Mesodermal cell (in vitro differentiated cells): Measurements from ENCODE around the gene MMRN1.

ENCODE experiments used
- H3K27ac ChIP-seq: 2 replicates; pipeline ENCODE4 v1.7.0; 2013; ENCODE audit warnings: mild to moderate bottlenecking, low read depth, low read length, moderate library complexity; ENCODE audit not compliant: severe bottlenecking
- H3K36me3 ChIP-seq: 2 replicates; pipeline ENCODE4 v1.7.1; 2013; ENCODE audit warnings: mild to moderate bottlenecking, low read length, moderate library complexity; ENCODE audit not compliant: control insufficient read depth, insufficient read depth
- H3K4me1 ChIP-seq: one replicate; pipeline ENCODE4 v1.7.1; 2013; ENCODE audit warnings: mild to moderate bottlenecking, low read length; ENCODE audit not compliant: insufficient read depth, control insufficient read depth, poor library complexity, severe bottlenecking
- H3K4me3 ChIP-seq: 2 replicates; pipeline ENCODE4 v1.7.0; 2013; ENCODE audit warnings: low read length, control low read depth, mild to moderate bottlenecking; ENCODE audit not compliant: insufficient read depth, poor library complexity, severe bottlenecking; ENCODE audit errors: extremely low read depth
- H3K9me3 ChIP-seq: 2 replicates; pipeline ENCODE4 v1.7.1; 2013; ENCODE audit warnings: mild to moderate bottlenecking, low read length, moderate library complexity; ENCODE audit not compliant: control insufficient read depth
- WGBS, 2 experiments: methylation state at CpG; one replicate each; pipeline ENCODE4 v1.1.5; 2013; ENCODE audit warnings: missing lambda C conversion rate in 2 of 2; ENCODE audit not compliant: insufficient coverage in 2 of 2; 5-methylcytosine and 5-hydroxymethylcytosine counted together

The MMRN1 gene

DNA sequence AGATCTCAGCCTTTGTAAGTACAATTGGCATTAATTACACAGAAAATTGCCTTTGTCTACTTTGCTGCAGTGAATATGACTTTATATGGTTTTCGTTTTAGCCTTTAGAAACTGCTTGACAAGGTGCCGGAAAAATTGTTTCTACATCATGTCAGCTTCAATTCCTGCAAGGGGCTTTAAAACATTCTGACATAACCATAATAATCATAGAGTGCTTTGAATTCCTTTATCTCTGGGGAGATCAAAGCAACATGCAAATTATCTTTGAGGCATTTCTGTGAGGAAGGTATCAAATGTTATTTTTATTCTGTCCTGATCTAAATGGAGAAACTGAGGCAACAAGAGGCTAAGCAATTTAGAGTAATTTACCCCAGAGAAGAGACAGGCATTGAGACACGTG is 57.8 kb downstream of the MMRN1 start:
- H3K27ac ChIP-seq: no peak overlapping the region
- no peaks in the 10 kb centered on the region for H3K36me3 ChIP-seq
- 83 to 100% methylated on average over 1 of the region's 3 CpGs for WGBS, 2 experiments
- no peaks in the 10 kb centered on the region for H3K4me1 ChIP-seq
- H3K4me3 ChIP-seq: no peak overlapping the region
- no peaks in the 10 kb centered on the region for H3K9me3 ChIP-seq

DNA sequence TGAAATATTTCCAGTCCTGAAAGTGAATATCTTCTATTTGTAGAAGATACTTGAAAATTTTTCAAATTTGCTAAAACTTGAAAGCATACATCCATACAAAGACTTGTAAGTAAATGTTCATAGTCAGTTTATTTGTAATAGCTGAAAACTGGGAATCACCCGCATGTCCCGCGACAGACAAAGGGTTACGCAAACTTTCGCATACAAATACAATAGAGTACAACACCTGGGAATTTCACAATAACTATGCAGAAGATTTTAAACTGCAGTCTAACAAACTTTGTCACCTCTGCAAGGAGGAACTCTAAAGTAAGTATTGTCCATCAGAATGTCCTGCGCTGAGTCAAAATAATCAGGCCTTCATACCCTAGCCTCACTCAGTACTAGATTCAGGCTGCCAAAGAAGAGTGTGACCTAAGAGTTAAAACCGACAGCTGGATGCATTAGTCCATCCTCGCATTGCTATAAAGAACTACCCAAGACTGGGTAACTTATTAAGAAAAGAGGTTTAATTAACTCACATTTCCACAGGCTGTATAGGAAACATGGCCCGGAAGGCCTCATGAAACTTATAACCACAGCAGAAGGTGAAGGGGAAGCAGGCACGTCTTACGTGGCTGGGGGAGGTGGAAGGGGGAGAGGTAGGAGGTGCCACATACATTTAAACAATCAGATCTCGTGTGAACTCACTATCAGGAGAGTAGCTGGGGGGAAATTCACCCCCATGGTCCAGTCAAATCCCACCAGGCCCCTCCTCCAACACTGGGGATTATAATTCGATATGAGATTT is 60.4 kb downstream of the MMRN1 start:
- Histone ChIP-seq H3K27ac (no peak overlapping the region), H3K4me1 (no peaks in the 10 kb centered on the region), H3K36me3 (no peaks in the 10 kb centered on the region), H3K9me3 (no peaks in the 10 kb centered on the region), H3K4me3 (no peak overlapping the region)
- whole genome bisulfite sequencing, 2 experiments: 88 to 97% methylated on average over 1 to 5 of the region's 13 CpGs

DNA sequence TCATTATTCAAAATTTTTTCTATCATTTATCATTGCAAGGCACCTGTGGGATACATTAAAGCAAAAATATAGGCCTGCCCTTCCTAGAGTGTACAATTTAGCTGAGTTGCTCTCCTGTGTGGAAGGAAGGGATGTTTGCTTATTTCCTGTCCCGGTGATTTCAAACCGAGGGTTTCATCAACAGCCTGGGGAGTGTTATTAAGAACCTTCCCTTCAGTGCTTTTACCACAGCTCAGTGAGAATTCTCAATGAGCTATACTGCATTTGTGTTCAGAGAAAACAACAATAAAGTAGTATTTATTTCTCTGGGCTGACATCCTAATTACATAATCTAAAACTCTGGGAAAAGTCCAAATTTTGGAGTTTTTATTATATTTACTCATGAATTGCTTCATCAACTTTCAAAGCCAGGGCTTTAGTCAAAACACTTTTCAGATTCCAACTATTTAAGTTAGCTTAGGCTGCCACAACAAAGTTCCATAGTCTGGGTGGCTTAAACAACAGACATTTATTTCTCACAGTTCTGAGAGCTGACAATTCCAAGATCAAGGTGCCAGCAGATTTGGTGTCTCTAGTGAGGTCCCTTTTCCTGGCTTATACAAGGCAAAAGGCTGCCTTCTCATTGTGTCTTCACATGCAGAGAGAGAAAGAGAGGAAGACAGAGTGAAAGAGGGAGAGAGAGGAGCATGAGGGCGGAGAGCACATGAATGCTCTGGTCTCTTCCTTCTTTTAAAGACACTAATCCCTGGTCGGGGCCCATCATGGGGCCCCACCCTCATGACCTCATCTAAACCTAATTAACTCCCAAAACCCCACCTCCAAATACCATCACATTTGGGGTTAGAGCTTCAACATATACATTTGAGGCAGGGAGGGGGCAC is 62.6 kb downstream of the MMRN1 start:
- Histone ChIP-seq H3K4me3 (no peak overlapping the region), H3K4me1 (no peaks in the 10 kb centered on the region), H3K27ac (no peak overlapping the region), H3K36me3 (no peaks in the 10 kb centered on the region), H3K9me3 (no peaks in the 10 kb centered on the region)
- WGBS, 2 experiments: no CpG with 5 or more reads among the region's 4 CpGs

DNA sequence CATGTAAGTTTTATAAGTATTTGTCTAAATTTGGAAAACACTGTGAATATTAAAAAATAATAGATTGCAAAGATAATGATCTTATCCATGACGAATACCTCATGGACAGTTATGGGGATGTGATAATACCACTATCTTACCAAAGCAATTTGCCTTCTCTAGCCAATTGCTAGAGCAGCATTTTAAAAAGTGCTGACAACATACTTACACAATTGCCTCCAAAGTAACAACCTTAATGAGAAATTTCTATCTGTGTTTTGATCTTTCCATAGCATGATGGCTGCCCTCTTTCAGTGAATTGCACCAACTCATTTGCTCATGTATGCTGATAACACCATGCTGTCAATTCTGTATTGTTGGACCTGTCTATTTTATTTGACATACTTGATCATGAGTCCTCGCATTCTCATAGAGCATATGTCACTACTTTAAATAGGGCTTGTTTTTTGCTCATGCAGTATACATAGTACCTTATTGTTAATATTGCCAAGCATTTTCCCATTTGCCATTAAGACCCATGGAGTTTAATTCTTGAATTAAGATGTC is 87.2 kb downstream of the MMRN1 start:
- no CpG with 5 or more reads among the region's 2 CpGs for WGBS, 2 experiments
- Histone ChIP-seq H3K4me1 (no peaks in the 10 kb centered on the region), H3K9me3 (no peaks in the 10 kb centered on the region), H3K4me3 (no peak overlapping the region), H3K36me3 (no peaks in the 10 kb centered on the region), H3K27ac (no peak overlapping the region)

DNA sequence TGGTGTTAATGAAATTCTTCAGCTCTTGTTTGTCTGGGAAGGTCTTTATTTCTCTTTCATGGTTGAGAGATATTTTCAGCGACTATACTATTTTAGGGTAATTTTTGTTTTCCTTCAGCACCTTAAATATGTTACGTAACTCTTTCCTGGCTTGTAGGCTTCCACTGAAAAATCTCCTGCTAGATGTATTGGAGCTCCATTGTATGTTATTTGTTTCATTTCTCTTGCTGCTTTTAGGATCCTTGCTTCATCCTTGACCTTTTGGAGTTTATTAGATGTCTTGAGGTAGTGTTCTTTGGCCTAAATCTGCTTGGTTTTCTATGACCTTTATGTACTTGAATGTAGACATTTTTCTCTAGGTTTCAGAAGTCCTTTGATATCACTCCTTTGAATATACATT is 93.6 kb downstream of the MMRN1 start:
- no CpG with 5 or more reads among the region's 2 CpGs for WGBS, 2 experiments
- Histone ChIP-seq H3K4me3 (no peak overlapping the region), H3K27ac (no peak overlapping the region), H3K4me1 (no peaks in the 10 kb centered on the region), H3K9me3 (no peaks in the 10 kb centered on the region), H3K36me3 (no peaks in the 10 kb centered on the region)

DNA sequence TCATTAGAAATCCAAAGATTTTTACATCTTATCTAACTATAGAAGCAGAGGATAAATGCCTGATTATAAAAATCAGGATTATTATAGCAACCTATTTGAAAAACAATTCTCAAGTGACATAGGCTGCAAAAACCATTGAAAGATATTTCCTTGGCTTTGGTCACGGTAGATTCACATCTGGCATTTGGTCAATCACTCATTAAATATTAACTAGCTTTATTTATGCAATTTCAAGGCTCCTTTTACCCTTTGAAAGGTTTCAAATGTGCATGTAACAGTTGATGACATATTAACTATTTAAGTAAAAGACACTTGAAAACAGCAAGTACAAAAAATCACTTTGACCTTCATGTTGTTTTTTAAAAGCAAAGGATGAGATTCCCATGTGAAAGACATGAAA is 98.1 kb downstream of the MMRN1 start:
- Histone ChIP-seq H3K9me3 (no peaks in the 10 kb centered on the region), H3K4me3 (no peak overlapping the region), H3K27ac (no peak overlapping the region), H3K36me3 (no peaks in the 10 kb centered on the region), H3K4me1 (no peaks in the 10 kb centered on the region)
- WGBS, 2 experiments: 100% methylated on average over 1 of the region's 1 CpG

DNA sequence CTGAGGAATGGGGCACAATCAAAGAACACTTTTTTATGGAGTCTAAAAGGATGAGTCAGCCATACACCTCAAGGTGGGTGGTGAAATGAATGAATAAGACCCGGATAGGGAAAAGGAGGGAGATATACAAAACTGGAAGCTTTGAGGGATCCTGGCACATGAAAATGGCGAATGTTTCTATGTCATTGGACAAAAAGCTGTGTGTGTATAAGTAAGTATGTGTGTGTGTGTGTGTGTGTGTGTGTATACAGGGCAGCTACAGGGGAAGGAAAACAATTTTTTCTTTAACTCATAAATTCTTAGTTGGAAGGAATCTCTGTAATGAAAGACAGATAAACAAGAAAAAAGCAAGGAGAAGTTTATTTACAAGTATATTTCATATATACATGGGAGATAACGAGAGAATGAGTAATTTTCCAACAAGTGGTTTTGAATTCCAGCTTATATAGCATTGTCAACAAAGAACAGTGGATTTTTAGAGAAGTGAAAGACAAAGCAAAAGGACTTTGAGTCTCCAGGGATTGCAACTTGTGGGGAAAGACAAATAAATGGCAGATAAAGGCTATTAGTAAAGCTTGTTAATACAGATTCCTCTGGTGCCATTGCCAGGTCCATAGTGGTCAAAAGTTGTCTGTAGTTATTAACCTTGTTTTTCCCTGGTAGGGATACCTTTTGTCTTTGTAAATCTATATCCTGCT is 99.7 kb downstream of the MMRN1 start:
- H3K4me3 ChIP-seq: no peak overlapping the region
- 88 to 89% methylated on average over 2 to 3 of the region's 3 CpGs for WGBS, 2 experiments

DNA sequence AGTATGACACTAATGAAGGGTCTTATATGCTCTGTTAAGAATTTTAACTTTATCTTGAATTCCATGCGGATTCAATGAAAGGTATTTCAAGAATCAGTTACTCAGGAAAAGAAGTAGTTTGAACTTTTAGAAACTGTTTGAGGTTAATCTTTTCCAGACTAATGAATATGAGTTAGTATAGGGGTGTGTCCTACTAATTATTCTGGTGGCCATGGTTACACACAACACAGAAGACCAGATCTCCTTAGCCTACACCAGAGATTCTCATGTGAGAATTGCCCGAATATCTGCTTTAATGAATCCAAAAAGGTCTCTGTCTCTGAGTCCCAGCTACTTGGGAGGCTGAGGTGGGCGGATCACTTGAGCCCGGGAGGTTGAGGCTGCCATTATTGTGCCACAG is 100.4 kb downstream of the MMRN1 start:
- H3K36me3 ChIP-seq: no peaks in the 10 kb centered on the region
- no peak overlapping the region for H3K27ac ChIP-seq
- 50 to 100% methylated on average over 2 of the region's 4 CpGs for WGBS, 2 experiments

More for the DNA sequence above, 99.7 kb downstream of the MMRN1 start:
- Histone ChIP-seq H3K9me3 (no peaks in the 10 kb centered on the region), H3K27ac (no peak overlapping the region), H3K36me3 (no peaks in the 10 kb centered on the region), H3K4me1 (no peaks in the 10 kb centered on the region)

DNA sequence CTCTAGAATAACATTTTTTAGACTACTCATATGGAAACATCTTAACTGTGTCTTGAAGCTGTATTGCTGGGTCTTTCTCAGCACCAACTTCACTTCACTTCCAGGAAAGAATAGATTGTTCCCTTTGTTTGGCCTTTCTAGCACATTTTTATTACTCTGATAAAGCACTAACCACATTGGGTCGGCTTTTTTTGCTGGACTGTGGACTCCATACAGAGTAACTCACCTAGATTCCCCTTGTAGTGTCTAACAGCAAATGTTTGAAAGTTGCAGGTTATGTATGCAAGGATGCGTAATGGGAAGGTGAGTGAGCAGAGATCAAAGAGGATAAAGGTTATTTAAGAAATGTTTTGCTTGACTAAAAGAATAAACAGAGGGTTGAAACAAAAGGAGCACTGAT is 101.2 kb downstream of the MMRN1 start:
- 100% methylated on average over 1 of the region's 2 CpGs for WGBS, 2 experiments
- no peak overlapping the region for H3K4me3 ChIP-seq
- no peaks in the 10 kb centered on the region for H3K4me1 ChIP-seq
- H3K9me3 ChIP-seq: no peaks in the 10 kb centered on the region
- no peaks in the 10 kb centered on the region for H3K36me3 ChIP-seq
- no peak overlapping the region for H3K27ac ChIP-seq

More for the DNA sequence above, 100.4 kb downstream of the MMRN1 start:
- no peaks in the 10 kb centered on the region for H3K9me3 ChIP-seq
- no peak overlapping the region for H3K4me3 ChIP-seq
- H3K4me1 ChIP-seq: no peaks in the 10 kb centered on the region

DNA sequence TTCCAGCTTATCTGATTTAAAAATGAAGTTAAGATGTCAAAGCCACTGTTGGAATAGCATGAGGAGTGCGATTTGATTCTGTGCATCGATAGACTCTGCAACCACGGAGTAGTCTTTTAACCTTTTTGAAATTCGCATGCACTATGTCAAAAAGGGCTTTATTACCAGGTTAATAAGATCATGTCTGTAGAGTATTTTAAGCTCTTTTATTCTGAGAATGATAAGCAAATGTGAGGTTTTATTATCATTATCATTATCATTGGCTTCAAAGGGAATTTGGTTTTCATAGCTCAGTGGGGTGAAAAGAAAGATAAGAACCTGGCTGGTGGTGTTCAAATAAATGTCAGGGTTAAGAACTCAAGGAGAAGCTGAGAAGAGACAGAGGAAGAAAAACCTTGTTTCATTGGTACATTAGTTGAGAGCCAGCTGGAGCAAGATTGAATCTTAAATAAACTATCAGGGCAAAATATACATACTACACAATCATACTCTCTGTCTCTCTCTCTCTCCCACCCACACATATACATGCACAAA is 102.6 kb downstream of the MMRN1 start:
- H3K36me3 ChIP-seq: no peaks in the 10 kb centered on the region
- no peak overlapping the region for H3K4me3 ChIP-seq
- no peaks in the 10 kb centered on the region for H3K9me3 ChIP-seq
- no peaks in the 10 kb centered on the region for H3K4me1 ChIP-seq
- WGBS, 2 experiments: 93 to 100% methylated on average over 3 of the region's 4 CpGs
- H3K27ac ChIP-seq: no peak overlapping the region
